H9 (cell line): ENCODE measurements around the gene SEC62. TPM values are rescaled to one million over a fixed set of nuclear protein-coding genes. Genes with fewer than 3 reads are reported as not detected.

Experiments
- DNase-seq: peaks from one replicate; pipeline ENCODE4 v3.0.0-alpha.2; 2017
- H2AFZ ChIP-seq: one replicate; pipeline ENCODE4 v1.6.1; 2013; ENCODE audit warnings: mild to moderate bottlenecking, low read length, control low read depth, moderate library complexity
- H2AK5ac ChIP-seq: 2 replicates; pipeline ENCODE4 v1.6.1; 2013; ENCODE audit warnings: low read length, control low read depth, mixed read lengths; ENCODE audit not compliant: insufficient read length
- H2BK120ac ChIP-seq: one replicate; pipeline ENCODE4 v1.6.1; 2013; ENCODE audit warnings: low read depth, mild to moderate bottlenecking, low read length, control low read depth, inconsistent platforms; ENCODE audit not compliant: poor library complexity, severe bottlenecking
- H2BK12ac ChIP-seq: 2 replicates; pipeline ENCODE4 v1.6.1; 2013; ENCODE audit warnings: low read length, control low read depth, mixed read lengths, low read depth; ENCODE audit not compliant: insufficient read length
- H2BK15ac ChIP-seq: 2 replicates; pipeline ENCODE4 v1.6.1; 2013; ENCODE audit warnings: low read depth, low read length, control low read depth
- H2BK20ac ChIP-seq: one replicate; pipeline ENCODE4 v1.6.1; 2013; ENCODE audit warnings: low read depth, mild to moderate bottlenecking, low read length, control low read depth, inconsistent platforms; ENCODE audit not compliant: poor library complexity, severe bottlenecking
- H2BK5ac ChIP-seq: 2 replicates; pipeline ENCODE4 v1.6.1; 2013; ENCODE audit warnings: low read length, control low read depth, mixed read lengths; ENCODE audit not compliant: insufficient read length
- H3K14ac ChIP-seq: 2 replicates; pipeline ENCODE4 v1.6.1; 2013; ENCODE audit warnings: low read length, control low read depth; ENCODE audit not compliant: insufficient read depth
- H3K18ac ChIP-seq: 2 replicates; pipeline ENCODE4 v1.6.1; 2013; ENCODE audit warnings: low read depth, mild to moderate bottlenecking, mixed read lengths, low read length, control low read depth; ENCODE audit not compliant: insufficient read length
- H3K23ac ChIP-seq: 2 replicates; pipeline ENCODE4 v1.6.1; 2013; ENCODE audit warnings: low read length, control low read depth, mixed read lengths, low read depth; ENCODE audit not compliant: insufficient read length
- H3K23me2 ChIP-seq: 2 replicates; pipeline ENCODE4 v1.6.1; 2013; ENCODE audit warnings: low read depth, mild to moderate bottlenecking, mixed read lengths, low read length, control low read depth; ENCODE audit not compliant: insufficient read length, poor library complexity, severe bottlenecking
- H3K27ac ChIP-seq: 2 replicates; pipeline ENCODE4 v1.5.1; 2013; ENCODE audit warnings: low read length, control low read depth, mixed read lengths, low read depth; ENCODE audit not compliant: insufficient read length
- H3K27me3 ChIP-seq: 2 replicates; pipeline ENCODE4 v1.6.1; 2013; ENCODE audit warnings: low read length, control low read depth, inconsistent platforms; ENCODE audit not compliant: insufficient read depth
- H3K4ac ChIP-seq: 2 replicates; pipeline ENCODE4 v1.6.1; 2013; ENCODE audit warnings: low read depth, mild to moderate bottlenecking, control low read depth, inconsistent platforms, low read length, moderate library complexity
- H3K4me1 ChIP-seq: 2 replicates; pipeline ENCODE4 v1.6.1; 2013; ENCODE audit warnings: low read length, control low read depth, inconsistent platforms; ENCODE audit not compliant: insufficient read depth
- H3K4me2 ChIP-seq: 2 replicates; pipeline ENCODE4 v1.6.1; 2013; ENCODE audit warnings: low read length, control low read depth, mixed read lengths; ENCODE audit not compliant: insufficient read length, insufficient read depth
- H3K56ac ChIP-seq: 2 replicates; pipeline ENCODE4 v1.6.1; 2013; ENCODE audit warnings: low read depth, mild to moderate bottlenecking, mixed read lengths, low read length, control low read depth; ENCODE audit not compliant: insufficient read length
- H3K79me1 ChIP-seq: 2 replicates; pipeline ENCODE4 v1.6.1; 2013; ENCODE audit warnings: low read depth, mild to moderate bottlenecking, moderate library complexity, low read length, control low read depth, inconsistent platforms; ENCODE audit not compliant: insufficient read depth, poor library complexity, severe bottlenecking
- H3K79me2 ChIP-seq: 2 replicates; pipeline ENCODE4 v1.6.1; 2013; ENCODE audit warnings: low read length, control low read depth, inconsistent platforms; ENCODE audit not compliant: insufficient read depth
- H3K9ac ChIP-seq: 2 replicates; pipeline ENCODE4 v1.6.1; 2013; ENCODE audit warnings: low read length, control low read depth, mixed read lengths; ENCODE audit not compliant: insufficient read length; ENCODE audit errors: extremely low read depth
- H3K9me3 ChIP-seq: one replicate; pipeline ENCODE4 v1.6.1; 2013; ENCODE audit warnings: low read depth, low read length, inconsistent platforms; ENCODE audit not compliant: control insufficient read depth
- H3T11ph ChIP-seq: one replicate; pipeline ENCODE4 v1.6.1; 2013; ENCODE audit warnings: mild to moderate bottlenecking, low read length, control low read depth, inconsistent platforms
- H4K20me1 ChIP-seq: one replicate; pipeline ENCODE4 v1.6.1; 2013; ENCODE audit not compliant: control insufficient read depth, insufficient read length, insufficient read depth
- H4K5ac ChIP-seq: 2 replicates; pipeline ENCODE4 v1.6.1; 2013; ENCODE audit warnings: low read depth, mild to moderate bottlenecking, mixed read lengths, low read length, control low read depth; ENCODE audit not compliant: insufficient read length
- H4K8ac ChIP-seq: replicated peaks from 2 replicates; pipeline ENCODE4 v1.6.1; 2013; ENCODE audit warnings: low read length, control low read depth, mixed read lengths, low read depth; ENCODE audit not compliant: insufficient read length
- H4K91ac ChIP-seq: 2 replicates; pipeline ENCODE4 v1.6.1; 2013; ENCODE audit warnings: low read depth, mild to moderate bottlenecking, moderate library complexity, mixed read lengths, low read length, control low read depth; ENCODE audit not compliant: insufficient read length
- H3K27ac Mint-ChIP-seq, 3 experiments: 2 replicates in 2 of 3; 3 replicates in 1 of 3; pipeline ENCODE4 v1.8.0; 2020 to 2021; ENCODE audit warnings: mixed read lengths in 3 of 3, mild to moderate bottlenecking in 1 of 3, moderate library complexity in 1 of 3
- H3K27me3 Mint-ChIP-seq: 2 replicates; pipeline ENCODE4 v1.8.0; 2021; ENCODE audit warnings: low read depth, mild to moderate bottlenecking, moderate library complexity, mixed read lengths
- H3K36me3 Mint-ChIP-seq, 3 experiments: 2 replicates in 2 of 3; 3 replicates in 1 of 3; pipeline ENCODE4 v1.8.0; 2020 to 2021; ENCODE audit warnings: low read depth in 3 of 3, mixed read lengths in 3 of 3; ENCODE audit not compliant: insufficient read depth in 1 of 3
- H3K4me1 Mint-ChIP-seq, 2 experiments: 2 replicates each; pipeline ENCODE4 v1.8.0; 2020; ENCODE audit warnings: mixed read lengths in 2 of 2
- H3K4me3 Mint-ChIP-seq, 2 experiments: 2 replicates in 1 of 2; 3 replicates in 1 of 2; pipeline ENCODE4 v1.8.0; 2020 to 2021; ENCODE audit warnings: mild to moderate bottlenecking in 2 of 2, mixed read lengths in 2 of 2, moderate library complexity in 1 of 2
- H3K9me3 Mint-ChIP-seq, 2 experiments: 2 replicates in 1 of 2; 3 replicates in 1 of 2; pipeline ENCODE4 v1.8.0; 2020; ENCODE audit warnings: mild to moderate bottlenecking in 2 of 2, mixed read lengths in 2 of 2, moderate library complexity in 1 of 2
- WGBS: extraction: QIAGEN DNeasy Blood & Tissue Kit; methylation state at CpG from one replicate; pipeline ENCODE4 v1.1.7; 2013; ENCODE audit warnings: missing lambda C conversion rate, low lambda C conversion rate, mixed read lengths; ENCODE audit not compliant: insufficient read length; ENCODE audit errors: extremely low coverage; 5-methylcytosine and 5-hydroxymethylcytosine counted together
- total RNA-seq: library from RNA; stranded (reverse); gene quantifications from 2 replicates; pipeline ENCODE4 v1.2.1, GENCODE V29; 2021
- TF ChIP-seq, protein P1 (sequence below): fragments of 200-600 bp; sonication (generic); conservative IDR thresholded peaks from 3 replicates; pipeline ENCODE4 v1.8.0; 2021; ENCODE audit warnings: antibody characterized with exemption, mild to moderate bottlenecking

SEC62 gene
- total RNA-seq, 1 experiment from 2014 or later = 98.7 TPM

DNA sequence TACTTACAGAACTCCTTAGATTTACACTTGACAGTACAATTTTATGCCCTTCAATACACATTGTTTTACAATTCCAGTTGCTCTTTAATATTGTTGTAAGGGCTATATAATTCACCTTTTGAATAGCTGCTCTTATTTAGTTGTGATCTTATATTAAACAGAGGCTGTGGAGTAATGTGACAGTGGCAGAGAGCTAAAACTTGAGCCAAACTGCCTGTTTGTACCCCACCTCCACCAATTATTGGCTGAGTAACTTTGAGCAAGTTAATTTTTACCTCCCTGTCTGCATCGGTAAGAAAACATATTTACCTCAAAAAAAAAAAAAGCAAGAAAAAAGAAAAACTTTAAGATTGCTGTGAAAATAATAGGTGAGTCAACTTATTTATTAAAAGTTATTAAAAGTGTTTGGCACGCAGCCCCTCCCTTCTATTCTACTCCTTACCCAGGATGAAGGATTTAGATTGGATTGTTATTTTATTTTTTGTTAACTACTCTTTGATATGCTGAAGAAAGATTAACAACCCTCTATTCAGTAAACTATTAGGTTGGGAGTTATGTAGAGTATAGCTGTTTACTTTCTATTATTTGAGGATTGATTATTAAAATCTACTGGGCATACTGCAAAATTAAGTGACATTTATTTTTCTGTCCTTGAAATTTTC lies 1.7 kb downstream of the SEC62 start:
- Histone ChIP-seq H3K23me2 (peaks cover 4% of the 10 kb centered on the region), H3K56ac (no peak overlapping the region), H3K9me3 (no peaks in the 10 kb centered on the region), H4K20me1 (no peaks in the 10 kb centered on the region), H3K18ac (no peak overlapping the region), H2AFZ (no peak overlapping the region), H3K4me2 (peak overlapping the region; percentile 76), H4K8ac (no peak overlapping the region), H2BK5ac (no peak overlapping the region), H2BK12ac (no peak overlapping the region), H3K79me1 (peaks cover 2% of the 10 kb centered on the region), H3K23ac (no peak overlapping the region), H3K4me1 (no peaks in the 10 kb centered on the region; the same call in 1 of the 2 replicates), H2BK120ac (no peak overlapping the region), H2BK15ac (no peak overlapping the region), H4K91ac (no peak overlapping the region), H3K79me2 (peaks cover 29% of the 10 kb centered on the region; the same call in 1 of the 2 replicates), H2AK5ac (no peak overlapping the region), H2BK20ac (no peak overlapping the region), H4K5ac (no peak overlapping the region), H3K9ac (no peak overlapping the region), H3T11ph (no peak overlapping the region), H3K14ac (no peak overlapping the region), H3K27me3 (no peaks in the 10 kb centered on the region), H3K4ac (no peak overlapping the region), H3K27ac (no peak overlapping the region)
- DNase-seq = no peak
- H3K36me3 Mint-ChIP-seq = peaks cover 0 to 4% (median 3%) of the 10 kb centered on the region in 3 experiments; a peak in 3 of 7 replicates
- no CpG with 5 or more reads among the region's 2 CpGs for WGBS
- H3K27ac Mint-ChIP-seq = no peak overlapping the region
- H3K9me3 Mint-ChIP-seq = no peaks in the 10 kb centered on the region; a peak in 1 of 5 replicates
- TF ChIP-seq, protein P1, sequence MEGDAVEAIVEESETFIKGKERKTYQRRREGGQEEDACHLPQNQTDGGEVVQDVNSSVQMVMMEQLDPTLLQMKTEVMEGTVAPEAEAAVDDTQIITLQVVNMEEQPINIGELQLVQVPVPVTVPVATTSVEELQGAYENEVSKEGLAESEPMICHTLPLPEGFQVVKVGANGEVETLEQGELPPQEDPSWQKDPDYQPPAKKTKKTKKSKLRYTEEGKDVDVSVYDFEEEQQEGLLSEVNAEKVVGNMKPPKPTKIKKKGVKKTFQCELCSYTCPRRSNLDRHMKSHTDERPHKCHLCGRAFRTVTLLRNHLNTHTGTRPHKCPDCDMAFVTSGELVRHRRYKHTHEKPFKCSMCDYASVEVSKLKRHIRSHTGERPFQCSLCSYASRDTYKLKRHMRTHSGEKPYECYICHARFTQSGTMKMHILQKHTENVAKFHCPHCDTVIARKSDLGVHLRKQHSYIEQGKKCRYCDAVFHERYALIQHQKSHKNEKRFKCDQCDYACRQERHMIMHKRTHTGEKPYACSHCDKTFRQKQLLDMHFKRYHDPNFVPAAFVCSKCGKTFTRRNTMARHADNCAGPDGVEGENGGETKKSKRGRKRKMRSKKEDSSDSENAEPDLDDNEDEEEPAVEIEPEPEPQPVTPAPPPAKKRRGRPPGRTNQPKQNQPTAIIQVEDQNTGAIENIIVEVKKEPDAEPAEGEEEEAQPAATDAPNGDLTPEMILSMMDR = no peak
- no peaks in the 10 kb centered on the region for H3K27me3 Mint-ChIP-seq
- H3K4me3 Mint-ChIP-seq = peak overlapping the region; percentile 88 to 89
- peaks cover 29 to 34% of the 10 kb centered on the region in 2 experiments for H3K4me1 Mint-ChIP-seq
